Gastrocnemius medialis (tissue), 4 donors: ENCODE results near the gene CFAP299. TPM values are rescaled to one million over a fixed set of nuclear protein-coding genes. Genes with fewer than 3 reads are reported as not detected.

Source experiments
- ATAC-seq, 2 donors: fragments of 150-250 bp; one replicate each; pipeline ENCODE4 v1.9.1; 2016
- DNase-seq, 2 donors: peaks; one replicate each; pipeline ENCODE4 v3.0.0-alpha.2; 2019
- H3K27ac ChIP-seq, 4 donors: fragments of 200-600 bp; sonication (generic); 1 replicate in 1 of 4; 2 replicates in 3 of 4; pipeline ENCODE4 v1.5.1; 2016 to 2018; ENCODE audit warnings: mild to moderate bottlenecking in 2 of 4, moderate library complexity in 1 of 4
- H3K27me3 ChIP-seq, 3 donors: fragments of 200-600 bp; sonication (generic) in 2 of 3; 1 replicate in 1 of 3; 2 replicates in 2 of 3; pipeline versions ENCODE4 v1.5.1 to v1.6.0; 2016 to 2019; ENCODE audit warnings: mild to moderate bottlenecking in 1 of 3, moderate library complexity in 1 of 3
- H3K36me3 ChIP-seq, 2 donors: fragments of 200-600 bp; sonication (generic) in 1 of 2; one replicate each; pipeline ENCODE4 v1.5.1; 2017 to 2018
- H3K4me1 ChIP-seq, 2 donors: fragments of 200-600 bp; sonication (generic) in 1 of 2; one replicate each; pipeline ENCODE4 v1.5.1; 2016 to 2017; ENCODE audit warnings: mild to moderate bottlenecking in 2 of 2
- H3K4me3 ChIP-seq, 4 donors: fragments of 200-600 bp; sonication (generic) in 3 of 4; 1 replicate in 1 of 4; 2 replicates in 3 of 4; pipeline ENCODE4 v1.5.1; 2016 to 2019; ENCODE audit warnings: mild to moderate bottlenecking in 2 of 4
- H3K9me3 ChIP-seq, 3 donors: fragments of 200-600 bp; sonication (generic) in 2 of 3; 1 replicate in 1 of 3; 2 replicates in 2 of 3; pipeline ENCODE4 v1.5.1; 2016 to 2019
- CTCF ChIP-seq, 5 experiments: fragments of 450-650 bp in 3 of 5; fragments of 200-600 bp in 2 of 5; sonication (generic) in 2 of 5; IDR thresholded peaks in 4 of 5; conservative IDR thresholded peaks in 1 of 5; 1 replicate in 4 of 5; 2 replicates in 1 of 5; pipeline ENCODE4 v1.5.1; 2016 to 2019; ENCODE audit warnings: antibody characterized with exemption in 5 of 5, mild to moderate bottlenecking in 3 of 5, moderate library complexity in 3 of 5
- POLR2A ChIP-seq, 2 donors: fragments of 450-650 bp; IDR thresholded peaks; one replicate each; pipeline ENCODE4 v1.6.1; 2017; ENCODE audit warnings: antibody characterized with exemption in 2 of 2, mild to moderate bottlenecking in 2 of 2, moderate library complexity in 2 of 2
- in situ Hi-C, 4 donors: fragments of 200-750 bp; cut with MboI; loops; one replicate each; pipeline versions ENCODE4 v1.15.0 to v1.8.0; 2017; ENCODE audit warnings: low sequenced_read_pairs in 4 of 4
- intact Hi-C: fragments of 100-400 bp; cut with DNase I; formaldehyde crosslinking; loops from one replicate; pipeline ENCODE4 v1.15.1; 2023; ENCODE audit warnings: low total_unique reads
- total RNA-seq, 4 donors: library from RNA; depleted of rRNA; stranded (reverse); fragments of >200 nt; gene quantifications; one replicate each; pipeline versions ENCODE4 v1.1.0 to v1.2.3, GENCODE V29; 2016

CFAP299 gene
- total RNA-seq, 4 donors from 2014 or later: not detected

- in situ Hi-C loops (no loop called here), intact Hi-C loops (no loop called here)
- Histone ChIP-seq H3K27ac (no peak overlapping the region), H3K4me3 (no peak overlapping the region), H3K27me3 (no peaks in the 10 kb centered on the region), H3K9me3 (no peaks in the 10 kb centered on the region), H3K4me1 (no peaks in the 10 kb centered on the region), H3K36me3 (no peaks in the 10 kb centered on the region)
- no peak for ATAC-seq
- no peak for DNase-seq
- TF ChIP-seq POLR2A (IDR thresholded peaks at IDR 0.05) (no peak), CTCF (IDR thresholded peaks at IDR 0.05 in 4 of 5, conservative IDR thresholded peaks at IDR 0.05 in 1 of 5) (no peak)
Measured at GRCh38 chr4:80540785-80541469, 205.4 kb downstream of the CFAP299 start.

GRCh38 chr4:80542747-80543146 lies 207.2 kb downstream of the CFAP299 start:
- Histone ChIP-seq H3K9me3 (no peaks in the 10 kb centered on the region), H3K27me3 (no peaks in the 10 kb centered on the region), H3K4me3 (no peak overlapping the region), H3K36me3 (no peaks in the 10 kb centered on the region), H3K27ac (no peak overlapping the region), H3K4me1 (no peaks in the 10 kb centered on the region)
- ATAC-seq (no peak), DNase-seq (no peak)
- TF ChIP-seq POLR2A (IDR thresholded peaks at IDR 0.05) (no peak), CTCF (IDR thresholded peaks at IDR 0.05 in 4 of 5, conservative IDR thresholded peaks at IDR 0.05 in 1 of 5) (no peak)
- in situ Hi-C loops: no loop called here
- intact Hi-C loops: no loop called here

- Histone ChIP-seq H3K4me1 (no peaks in the 10 kb centered on the region), H3K27me3 (no peaks in the 10 kb centered on the region), H3K9me3 (no peaks in the 10 kb centered on the region), H3K4me3 (no peak overlapping the region), H3K27ac (no peak overlapping the region), H3K36me3 (no peaks in the 10 kb centered on the region)
- TF ChIP-seq CTCF (IDR thresholded peaks at IDR 0.05 in 4 of 5, conservative IDR thresholded peaks at IDR 0.05 in 1 of 5): no peak
- TF ChIP-seq POLR2A (IDR thresholded peaks at IDR 0.05): no peak
- no peak for DNase-seq
- no peak for ATAC-seq
- intact Hi-C loops: no loop called here
- in situ Hi-C loops: no loop called here
Measured at GRCh38 chr4:80560337-80560736, 224.8 kb downstream of the CFAP299 start.

GRCh38 chr4:80566203-80566872 lies 230.8 kb downstream of the CFAP299 start:
- no peak for TF ChIP-seq POLR2A (IDR thresholded peaks at IDR 0.05)
- Histone ChIP-seq H3K4me3 (no peak overlapping the region), H3K4me1 (no peaks in the 10 kb centered on the region), H3K9me3 (no peaks in the 10 kb centered on the region), H3K27me3 (no peaks in the 10 kb centered on the region), H3K36me3 (no peaks in the 10 kb centered on the region), H3K27ac (no peak overlapping the region)
- ATAC-seq (no peak), DNase-seq (no peak)
- in situ Hi-C loops: no loop called here
- intact Hi-C loops: no loop called here

- in situ Hi-C loops: no loop called here
- Histone ChIP-seq H3K27me3 (no peaks in the 10 kb centered on the region), H3K4me3 (no peak overlapping the region), H3K27ac (no peak overlapping the region), H3K36me3 (no peaks in the 10 kb centered on the region), H3K4me1 (no peaks in the 10 kb centered on the region), H3K9me3 (no peaks in the 10 kb centered on the region)
- intact Hi-C loops: no loop called here
- no peak for DNase-seq
- ATAC-seq: no peak
- no peak for TF ChIP-seq POLR2A (IDR thresholded peaks at IDR 0.05)
- TF ChIP-seq CTCF (IDR thresholded peaks at IDR 0.05 in 4 of 5, conservative IDR thresholded peaks at IDR 0.05 in 1 of 5): no peak
Measured at GRCh38 chr4:80568891-80569290, 233.4 kb downstream of the CFAP299 start.
